Left colon (tissue), 2 donors: ENCODE measurements around the gene CISD1. TPM values are rescaled to one million over a fixed set of nuclear protein-coding genes. Genes with fewer than 3 reads are reported as not detected.

ENCODE experiments used
- ATAC-seq: fragments of 200-7000 bp; cut with Tn5 transposase; one replicate; pipeline ENCODE4 v1.9.1; 2020; ENCODE audit warnings: mild to moderate bottlenecking, moderate library complexity
- DNase-seq, 2 donors: peaks; one replicate each; pipeline ENCODE4 v3.0.0-alpha.2; 2020
- intact Hi-C, 2 donors: fragments of 100-400 bp; cut with DNase I in 1 of 2; cut with micrococcal nuclease in 1 of 2; formaldehyde crosslinking; loops; one replicate each; pipeline versions ENCODE4 v1.11.2 to v1.14.0; 2022; cut with DNase I, micrococcal nuclease
- total RNA-seq, 2 donors: library from RNA; stranded (reverse); fragmentation: NEBNext Ultra II Directional; extraction: Animal tissue kit (Norgen Biotek cat#: 25700); gene quantifications; one replicate each; pipeline ENCODE4 v1.2.1, GENCODE V29; 2021
- donor health status: DM: no; HTN: no; CAD: no.
- donor health status: DM: yes; HTN: yes; CAD: no.

The CISD1 gene
- total RNA-seq, 2 donors from 2014 or later: 46.4 to 50.2 TPM

GRCh38 chr10:58260334-58260733 lies 8.6 kb upstream of the CISD1 start:
- DNase-seq: no peak
- ATAC-seq: no peak
- intact Hi-C loops: no loop called here

GRCh38 chr10:58262766-58263165 lies 6.2 kb upstream of the CISD1 start:
- intact Hi-C loops: no loop called here
- DNase-seq (no peak), ATAC-seq (no peak)

- intact Hi-C loops: no loop called here
- DNase-seq (no peak), ATAC-seq (no peak)
These were observed 4.2 kb upstream of the CISD1 start for GRCh38 chr10:58264780-58265179.

- DNase-seq (no peak), ATAC-seq (no peak)
- intact Hi-C loops: no loop called here
These were observed 3.7 kb upstream of the CISD1 start for GRCh38 chr10:58265249-58265648.

- peak; percentile 8 for ATAC-seq
- no peak for DNase-seq
- intact Hi-C loops: no loop called here
These were observed 2.7 kb upstream of the CISD1 start for GRCh38 chr10:58266003-58266825.

- DNase-seq: peak; percentile 70 to 83
- peak; percentile 48 for ATAC-seq
- intact Hi-C loops: no loop called here
These were observed 1.9 kb upstream of the CISD1 start for GRCh38 chr10:58266826-58267712.

- intact Hi-C loops: no loop called here
- DNase-seq (peak; percentile 96 to 97), ATAC-seq (peak; percentile 71)
These were observed 1.1 kb upstream of the CISD1 start, which contains the start of gene IPMK for GRCh38 chr10:58267713-58268453. TSS of gene IPMK (minus strand) at chr10:58267894. CDS start at chr10:58267611, 283 bp downstream.

- intact Hi-C loops: no loop called here
- DNase-seq: no peak
These were observed 462 bp upstream of the CISD1 start for GRCh38 chr10:58268454-58268945.

GRCh38 chr10:58269782-58270290 lies 874 bp downstream of the CISD1 start:
- DNase-seq (no peak), ATAC-seq (peak; percentile 18)
- intact Hi-C loops: no loop called here

More at GRCh38 chr10:58268454-58268945, 462 bp upstream of the CISD1 start:
- peak; percentile 8 for ATAC-seq

- DNase-seq: no peak
- intact Hi-C loops: no loop called here
- peak; percentile 89 for ATAC-seq
These were observed 6.3 kb downstream of the CISD1 start for GRCh38 chr10:58275261-58275660.

GRCh38 chr10:58275908-58276307 lies 6.9 kb downstream of the CISD1 start:
- ATAC-seq (peak; percentile 55), DNase-seq (no peak)
- intact Hi-C loops: no loop called here

GRCh38 chr10:58278274-58278961 lies 9.5 kb downstream of the CISD1 start:
- no peak for ATAC-seq
- intact Hi-C loops: no loop called here
- DNase-seq: no peak

GRCh38 chr10:58278962-58279307 lies 10.0 kb downstream of the CISD1 start:
- ATAC-seq: no peak
- no peak for DNase-seq
- intact Hi-C loops: no loop called here

- no peak for ATAC-seq
- no peak for DNase-seq
- intact Hi-C loops: no loop called here
These were observed 11.5 kb downstream of the CISD1 start for GRCh38 chr10:58280477-58280876.

GRCh38 chr10:58281092-58281752 lies 12.3 kb downstream of the CISD1 start:
- intact Hi-C loops: no loop called here
- ATAC-seq (no peak), DNase-seq (no peak)

- ATAC-seq (no peak), DNase-seq (no peak)
- intact Hi-C loops: no loop called here
These were observed 13.7 kb downstream of the CISD1 start for GRCh38 chr10:58282615-58283014.

GRCh38 chr10:58291538-58292174 lies 22.7 kb downstream of the CISD1 start:
- intact Hi-C loops: loop anchor here in 1 of 2 donors (5.0 kb wide), 1 partner anchor 114 kb away; no protein-coding TSS in a partner anchor
- DNase-seq (no peak), ATAC-seq (peak; percentile 92)
